Measurements from ENCODE around the gene MFAP2.

Gene MFAP2

GRCh38 chr1:16986962-16987361, 6.5 kb upstream of the MFAP2 start:
- peak; percentile 35 for TF ChIP-seq CTCF (conservative IDR thresholded peaks at IDR 0.05; ENCODE audit: low read depth)
- ChIA-PET CTCF (interaction anchor here (0.9 to 2.0 kb wide), 4 partner anchors 13 to 26 kb away, joined by 3 to 6 read pairs (median 4); no protein-coding TSS in a partner anchor), POLR2A (ENCODE audit: low non-redundant PET) (no interaction called here)
- no peak overlapping the region for H3K27ac ChIP-seq
- DNase-seq (ENCODE audit: low spot score): no peak

- ChIA-PET CTCF (interaction anchor here (0.6 to 2.0 kb wide), 4 partner anchors 13 to 621 kb away, joined by 3 to 6 read pairs (median 4); no protein-coding TSS in a partner anchor), POLR2A (ENCODE audit: low non-redundant PET) (no interaction called here)
Measured at GRCh38 chr1:16986560-16986959, 6.1 kb upstream of the MFAP2 start.

GRCh38 chr1:16986113-16986512, 5.7 kb upstream of the MFAP2 start:
- CTCF ChIA-PET: interaction anchor here (0.5 to 2.0 kb wide), 5 partner anchors 14 to 621 kb away, joined by 3 to 6 read pairs (median 4); no protein-coding TSS in a partner anchor
- TF ChIP-seq CTCF (conservative IDR thresholded peaks at IDR 0.05; ENCODE audit: low read depth): no peak
- POLR2A ChIA-PET (ENCODE audit: low non-redundant PET): no interaction called here
- H3K27ac ChIP-seq: peak overlapping the region; percentile 81
- no peak for DNase-seq (ENCODE audit: low spot score)

More at GRCh38 chr1:16986560-16986959, 6.1 kb upstream of the MFAP2 start:
- H3K27ac ChIP-seq: no peak overlapping the region
- TF ChIP-seq CTCF (conservative IDR thresholded peaks at IDR 0.05; ENCODE audit: low read depth): no peak
- DNase-seq (ENCODE audit: low spot score): no peak

- CTCF ChIA-PET: interaction anchor here (0.6 to 0.9 kb wide), 3 partner anchors 22 to 1320 kb away, joined by 3 to 4 read pairs (median 3); no protein-coding TSS in a partner anchor
- peak; percentile 84 for DNase-seq (ENCODE audit: low spot score)
- no peak for TF ChIP-seq CTCF (conservative IDR thresholded peaks at IDR 0.05; ENCODE audit: low read depth)
- peak overlapping the region; percentile 81 for H3K27ac ChIP-seq
- POLR2A ChIA-PET (ENCODE audit: low non-redundant PET): interaction anchor here (0.5 to 0.6 kb wide), 2 partner anchors 30 to 264 kb away, joined by 3 to 4 read pairs; no protein-coding TSS in a partner anchor
Measured at GRCh38 chr1:16984717-16985116, 4.3 kb upstream of the MFAP2 start.

- DNase-seq (ENCODE audit: low spot score): no peak
- ChIA-PET POLR2A (ENCODE audit: low non-redundant PET) (interaction anchor here (0.7 kb wide), 1 partner anchor 45 kb away, joined by 7 read pairs; no protein-coding TSS in a partner anchor), CTCF (no interaction called here)
- no peak for TF ChIP-seq CTCF (conservative IDR thresholded peaks at IDR 0.05; ENCODE audit: low read depth)
- peak overlapping the region; percentile 81 for H3K27ac ChIP-seq
Measured at GRCh38 chr1:16983649-16984048, 3.2 kb upstream of the MFAP2 start.

- H3K27ac ChIP-seq: peak overlapping the region; percentile 81; the same call in 1 of the 2 replicates
- CTCF ChIA-PET: no interaction called here
- POLR2A ChIA-PET (ENCODE audit: low non-redundant PET): no interaction called here
- no peak for TF ChIP-seq CTCF (conservative IDR thresholded peaks at IDR 0.05; ENCODE audit: low read depth)
- DNase-seq (ENCODE audit: low spot score): no peak
Measured at GRCh38 chr1:16982902-16983301, 2.5 kb upstream of the MFAP2 start.
